ENCODE data around the gene TXNDC2. TPM values are rescaled to one million over a fixed set of nuclear protein-coding genes. Genes with fewer than 3 reads are reported as not detected.
A peak's percentile ranks its signal among the peaks of the same experiment; 100 is the strongest.
"Not testable (repeated sequence)": the region's sequence is repeated elsewhere in the genome, so short reads cannot be mapped to it uniquely, and the experiment has no call there.

Gene TXNDC2
- total RNA-seq, 1 donor from 2014 or later: 0.07 TPM

GRCh38 chr18:9897129-9897528, 11.4 kb downstream of the TXNDC2 start:
- Histone ChIP-seq H3K27ac (ENCODE audit: low read depth, low read length) (no peak overlapping the region), H3K36me3 (ENCODE audit: insufficient read depth, low read length) (no peaks in the 10 kb centered on the region), H3K4me2 (ENCODE audit: low read length) (no peak overlapping the region), H3K4me1 (ENCODE audit: insufficient read depth, low read length) (no peaks in the 10 kb centered on the region), H3K27me3 (ENCODE audit: insufficient read depth, low read length) (no peaks in the 10 kb centered on the region), H3K79me2 (ENCODE audit: insufficient read depth, low read length) (no peaks in the 10 kb centered on the region), H4K20me1 (ENCODE audit: insufficient read depth, low read length) (no peaks in the 10 kb centered on the region), H2AFZ (ENCODE audit: low read depth, low read length) (no peak overlapping the region), H3K9ac (ENCODE audit: low read length) (no peak overlapping the region), H3K4me3 (ENCODE audit: insufficient read depth, low read depth, low read length) (no peak overlapping the region), H3K9me3 (ENCODE audit: insufficient read depth, low read depth, low read length) (no peaks in the 10 kb centered on the region)
- Mint-ChIP-seq H3K27ac (ENCODE audit: unreplicated experiment) (no peak overlapping the region), H3K4me1 (ENCODE audit: low read depth, unreplicated experiment) (peaks cover 10% of the 10 kb centered on the region), H3K9me3 (ENCODE audit: unreplicated experiment) (no peaks in the 10 kb centered on the region), H3K36me3 (ENCODE audit: low read depth, unreplicated experiment) (no peaks in the 10 kb centered on the region), H3K27me3 (ENCODE audit: low read depth, unreplicated experiment) (no peaks in the 10 kb centered on the region), H3K4me3 (ENCODE audit: unreplicated experiment) (no peak overlapping the region)
- DNase-seq (ENCODE audit: low read depth): no peak
- no peak for TF ChIP-seq CTCF (IDR thresholded peaks at IDR 0.05; ENCODE audit: insufficient read depth, low read depth, low read length)
- TF ChIP-seq EZH2 (IDR thresholded peaks at IDR 0.05; ENCODE audit: insufficient read depth, low read length): no peak
- FAIRE-seq: no peak

- H3K9ac ChIP-seq (ENCODE audit: low read length); DNase-seq (ENCODE audit: low read depth); H3K27ac ChIP-seq (ENCODE audit: low read depth, low read length); H3K9me3 Mint-ChIP-seq (ENCODE audit: unreplicated experiment); H3K9me3 ChIP-seq (ENCODE audit: insufficient read depth, low read depth, low read length); H3K4me3 Mint-ChIP-seq (ENCODE audit: unreplicated experiment); H3K4me3 ChIP-seq (ENCODE audit: insufficient read depth, low read depth, low read length); H4K20me1 ChIP-seq (ENCODE audit: insufficient read depth, low read length); H3K27me3 Mint-ChIP-seq (ENCODE audit: low read depth, unreplicated experiment); H3K36me3 Mint-ChIP-seq (ENCODE audit: low read depth, unreplicated experiment); H3K27me3 ChIP-seq (ENCODE audit: insufficient read depth, low read length); H3K27ac Mint-ChIP-seq (ENCODE audit: unreplicated experiment); H3K4me1 ChIP-seq (ENCODE audit: insufficient read depth, low read length); H2AFZ ChIP-seq (ENCODE audit: low read depth, low read length); H3K4me2 ChIP-seq (ENCODE audit: low read length); FAIRE-seq; H3K79me2 ChIP-seq (ENCODE audit: insufficient read depth, low read length); H3K36me3 ChIP-seq (ENCODE audit: insufficient read depth, low read length): not testable (repeated sequence)
- peaks cover 10% of the 10 kb centered on the region for H3K4me1 Mint-ChIP-seq (ENCODE audit: low read depth, unreplicated experiment)
Measured at GRCh38 chr18:9897787-9898291, 12.1 kb downstream of the TXNDC2 start.

- Histone ChIP-seq H3K9ac (ENCODE audit: low read length) (no peak overlapping the region), H3K27me3 (ENCODE audit: insufficient read depth, low read length) (no peaks in the 10 kb centered on the region), H2AFZ (ENCODE audit: low read depth, low read length) (no peak overlapping the region), H3K4me1 (ENCODE audit: insufficient read depth, low read length) (no peaks in the 10 kb centered on the region), H4K20me1 (ENCODE audit: insufficient read depth, low read length) (no peaks in the 10 kb centered on the region), H3K9me3 (ENCODE audit: insufficient read depth, low read depth, low read length) (no peaks in the 10 kb centered on the region), H3K79me2 (ENCODE audit: insufficient read depth, low read length) (no peaks in the 10 kb centered on the region), H3K4me2 (ENCODE audit: low read length) (no peak overlapping the region), H3K27ac (ENCODE audit: low read depth, low read length) (no peak overlapping the region), H3K36me3 (ENCODE audit: insufficient read depth, low read length) (no peaks in the 10 kb centered on the region), H3K4me3 (ENCODE audit: insufficient read depth, low read depth, low read length) (no peak overlapping the region)
- TF ChIP-seq CTCF (IDR thresholded peaks at IDR 0.05; ENCODE audit: insufficient read depth, low read depth, low read length): no peak
- TF ChIP-seq EZH2 (IDR thresholded peaks at IDR 0.05; ENCODE audit: insufficient read depth, low read length): no peak
- Mint-ChIP-seq H3K4me1 (ENCODE audit: low read depth, unreplicated experiment) (peaks cover 10% of the 10 kb centered on the region), H3K36me3 (ENCODE audit: low read depth, unreplicated experiment) (no peaks in the 10 kb centered on the region), H3K27me3 (ENCODE audit: low read depth, unreplicated experiment) (no peaks in the 10 kb centered on the region), H3K27ac (ENCODE audit: unreplicated experiment) (peak overlapping the region; percentile 30), H3K9me3 (ENCODE audit: unreplicated experiment) (no peaks in the 10 kb centered on the region), H3K4me3 (ENCODE audit: unreplicated experiment) (no peak overlapping the region)
- peak; percentile 70 for DNase-seq (ENCODE audit: low read depth)
- FAIRE-seq: peak; percentile 54
Measured at GRCh38 chr18:9898792-9899549, 13.2 kb downstream of the TXNDC2 start.

- H3K4me3 Mint-ChIP-seq (ENCODE audit: unreplicated experiment); H4K20me1 ChIP-seq (ENCODE audit: insufficient read depth, low read length); H3K9ac ChIP-seq (ENCODE audit: low read length); H3K27ac ChIP-seq (ENCODE audit: low read depth, low read length); H3K27me3 Mint-ChIP-seq (ENCODE audit: low read depth, unreplicated experiment); H3K4me3 ChIP-seq (ENCODE audit: insufficient read depth, low read depth, low read length); H3K4me1 ChIP-seq (ENCODE audit: insufficient read depth, low read length); H3K9me3 Mint-ChIP-seq (ENCODE audit: unreplicated experiment); DNase-seq (ENCODE audit: low read depth); H3K27ac Mint-ChIP-seq (ENCODE audit: unreplicated experiment); H2AFZ ChIP-seq (ENCODE audit: low read depth, low read length); FAIRE-seq; H3K4me2 ChIP-seq (ENCODE audit: low read length); H3K27me3 ChIP-seq (ENCODE audit: insufficient read depth, low read length); H3K36me3 ChIP-seq (ENCODE audit: insufficient read depth, low read length); H3K9me3 ChIP-seq (ENCODE audit: insufficient read depth, low read depth, low read length); H3K36me3 Mint-ChIP-seq (ENCODE audit: low read depth, unreplicated experiment); H3K79me2 ChIP-seq (ENCODE audit: insufficient read depth, low read length): not testable (repeated sequence)
- peaks cover 10% of the 10 kb centered on the region for H3K4me1 Mint-ChIP-seq (ENCODE audit: low read depth, unreplicated experiment)
Measured at GRCh38 chr18:9899550-9899930, 13.8 kb downstream of the TXNDC2 start.

Measured in astrocyte (in vitro differentiated cells and primary cell).